ENCODE data around the gene PNLIPRP2.

DNA sequence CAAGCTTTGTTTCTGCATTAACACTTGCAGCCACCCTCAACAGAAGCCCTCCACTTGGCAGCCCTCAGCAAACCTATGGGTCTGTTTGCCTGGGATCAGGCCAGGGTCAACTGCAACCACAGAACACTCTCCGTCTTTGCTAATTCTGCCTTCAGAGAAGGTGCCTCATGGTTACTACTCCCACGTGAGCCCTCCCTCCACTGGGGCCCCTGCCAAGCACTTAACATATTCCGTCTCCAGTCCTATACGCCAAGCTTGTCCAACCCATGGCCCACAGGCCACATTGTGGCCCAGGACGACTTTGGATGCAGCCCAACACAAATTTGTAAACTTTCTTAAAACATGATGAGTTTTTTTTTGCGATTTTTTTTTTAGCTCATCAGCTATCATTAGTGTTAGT lies 66.9 kb downstream of the PNLIPRP2 start:
- TF ChIP-seq, protein P1, sequence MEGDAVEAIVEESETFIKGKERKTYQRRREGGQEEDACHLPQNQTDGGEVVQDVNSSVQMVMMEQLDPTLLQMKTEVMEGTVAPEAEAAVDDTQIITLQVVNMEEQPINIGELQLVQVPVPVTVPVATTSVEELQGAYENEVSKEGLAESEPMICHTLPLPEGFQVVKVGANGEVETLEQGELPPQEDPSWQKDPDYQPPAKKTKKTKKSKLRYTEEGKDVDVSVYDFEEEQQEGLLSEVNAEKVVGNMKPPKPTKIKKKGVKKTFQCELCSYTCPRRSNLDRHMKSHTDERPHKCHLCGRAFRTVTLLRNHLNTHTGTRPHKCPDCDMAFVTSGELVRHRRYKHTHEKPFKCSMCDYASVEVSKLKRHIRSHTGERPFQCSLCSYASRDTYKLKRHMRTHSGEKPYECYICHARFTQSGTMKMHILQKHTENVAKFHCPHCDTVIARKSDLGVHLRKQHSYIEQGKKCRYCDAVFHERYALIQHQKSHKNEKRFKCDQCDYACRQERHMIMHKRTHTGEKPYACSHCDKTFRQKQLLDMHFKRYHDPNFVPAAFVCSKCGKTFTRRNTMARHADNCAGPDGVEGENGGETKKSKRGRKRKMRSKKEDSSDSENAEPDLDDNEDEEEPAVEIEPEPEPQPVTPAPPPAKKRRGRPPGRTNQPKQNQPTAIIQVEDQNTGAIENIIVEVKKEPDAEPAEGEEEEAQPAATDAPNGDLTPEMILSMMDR (IDR thresholded peaks at IDR 0.05; ENCODE audit: insufficient read depth, low read length, poor library complexity, severe bottlenecking), result no peak
- TF ChIP-seq EZH2phosphoT487 (conservative IDR thresholded peaks at IDR 0.05; ENCODE audit: low read length), result no peak
